Measurements from ENCODE around the gene HYOU1. TPM values are rescaled to one million over a fixed set of nuclear protein-coding genes. Genes with fewer than 3 reads are reported as not detected.

The HYOU1 gene
- total RNA-seq, 2 experiments from 2014 or later: 76.5 to 81.4 TPM

GRCh38 chr11:119101759-119102423 is 44.9 kb upstream of the HYOU1 start, which contains the start of gene DPAGT1:
Gene DPAGT1, minus strand, starts transcription at chr11:119101853. Its CDS starts 198 bp downstream, at chr11:119101655.
- no peaks in the 10 kb centered on the region for H3K27me3 ChIP-seq (ENCODE audit: control insufficient read depth in 1 of 2, insufficient read depth in 2 of 2, low read length in 2 of 2)
- H3K4me1 Mint-ChIP-seq (ENCODE audit: low read depth): peaks cover 51% of the 10 kb centered on the region
- peak within 1 kb of the TSS; percentile 83 to 95 for H3K27ac ChIP-seq (ENCODE audit: low read depth in 1 of 2, low read length in 2 of 2)
- no peaks in the 10 kb centered on the region for H3K27me3 Mint-ChIP-seq
- H3K9me3 Mint-ChIP-seq: no peaks in the 10 kb centered on the region
- DNase-seq: peak; percentile 73 to 92 (median 78)
- peak within 1 kb of the TSS; percentile 95 for H3K4me3 Mint-ChIP-seq
- peak; percentile 84 for ATAC-seq (ENCODE audit: poor library complexity)
- H3K4me1 ChIP-seq (ENCODE audit: insufficient read depth, low read length): peaks cover 35% of the 10 kb centered on the region
- POLR2A ChIA-PET: interaction anchor here (0.5 to 2.3 kb wide), 26 partner anchors 8 to 530 kb away, joined by 3 to 59 read pairs (median 5); partner anchors contain the start of genes ABCG4, ARCN1, CBL and CENATAC
- H3K36me3 Mint-ChIP-seq (ENCODE audit: low read depth): peaks cover 40% of the 10 kb centered on the region
- H3K9me3 ChIP-seq (ENCODE audit: control insufficient read depth in 1 of 2, insufficient read depth in 1 of 2, low read length in 2 of 2): no peaks in the 10 kb centered on the region
- H3K27ac Mint-ChIP-seq: peak within 1 kb of the TSS; percentile 97
- CTCF ChIA-PET: interaction anchor here (0.7 to 1.8 kb wide), 5 partner anchors 16 to 95 kb away, joined by 3 to 5 read pairs (median 4); partner anchors contain the start of gene HMBS
- intact Hi-C loops (cut with DNase I, micrococcal nuclease): loop anchor here (1.0 to 10.0 kb wide), 8 partner anchors 17 to 527 kb away; partner anchors contain the start of genes RPS25 (in 2 of the 2), TRAPPC4 (in 2 of the 2), VPS11 (in 2 of the 2) and ARCN1 (in 1 of the 2)
- TF ChIP-seq CTCF (IDR thresholded peaks at IDR 0.05): no peak
- H3K36me3 ChIP-seq (ENCODE audit: insufficient read depth, low read length): peaks cover 16% of the 10 kb centered on the region
- H3K4me3 ChIP-seq (ENCODE audit: low read length): peak within 1 kb of the TSS; percentile 90

- H3K4me1 Mint-ChIP-seq (ENCODE audit: low read depth): peaks cover 52% of the 10 kb centered on the region
- TF ChIP-seq CTCF (IDR thresholded peaks at IDR 0.05): no peak
- ChIA-PET POLR2A (interaction anchor here (1.0 to 2.3 kb wide), 19 partner anchors 11 to 529 kb away, joined by 3 to 59 read pairs (median 6); partner anchors contain the start of genes ARCN1, CBL, CENATAC and HINFP), CTCF (interaction anchor here (1.4 to 1.8 kb wide), 3 partner anchors 16 to 36 kb away, joined by 3 to 4 read pairs (median 4); partner anchors contain the start of gene HMBS)
- peak overlapping the region; percentile 95 for H3K4me3 Mint-ChIP-seq
- H3K27ac Mint-ChIP-seq: peak overlapping the region; percentile 97
- ATAC-seq (ENCODE audit: poor library complexity) (no peak), DNase-seq (no peak)
- intact Hi-C loops (cut with DNase I, micrococcal nuclease): loop anchor here (1.0 to 10.0 kb wide), 6 partner anchors 16 to 526 kb away; partner anchors contain the start of genes RPS25 (in 2 of the 2), TRAPPC4 (in 2 of the 2), VPS11 (in 2 of the 2) and ARCN1 (in 1 of the 2)
- peaks cover 23% of the 10 kb centered on the region for H3K36me3 ChIP-seq (ENCODE audit: insufficient read depth, low read length)
- H3K27ac ChIP-seq (ENCODE audit: low read depth in 1 of 2, low read length in 2 of 2): peak overlapping the region; percentile 83 to 95
- H3K4me1 ChIP-seq (ENCODE audit: insufficient read depth, low read length): peaks cover 29% of the 10 kb centered on the region
- H3K9me3 ChIP-seq (ENCODE audit: control insufficient read depth in 1 of 2, insufficient read depth in 1 of 2, low read length in 2 of 2): no peaks in the 10 kb centered on the region
- peak overlapping the region; percentile 90 for H3K4me3 ChIP-seq (ENCODE audit: low read length)
- H3K27me3 Mint-ChIP-seq: no peaks in the 10 kb centered on the region
- H3K27me3 ChIP-seq (ENCODE audit: control insufficient read depth in 1 of 2, insufficient read depth in 2 of 2, low read length in 2 of 2): no peaks in the 10 kb centered on the region
- no peaks in the 10 kb centered on the region for H3K9me3 Mint-ChIP-seq
- H3K36me3 Mint-ChIP-seq (ENCODE audit: low read depth): peaks cover 45% of the 10 kb centered on the region
These were observed 44.2 kb upstream of the HYOU1 start for GRCh38 chr11:119100994-119101758.
